HG02885 (cell line): ENCODE results near the gene ABCA8.

Experiments used
- ATAC-seq: cut with Tn5 transposase; IDR thresholded peaks from one replicate; pipeline ENCODE4 v1.9.1; 2021; ENCODE audit warnings: mild to moderate bottlenecking; ENCODE audit not compliant: unreplicated experiment, poor library complexity

The ABCA8 gene

DNA sequence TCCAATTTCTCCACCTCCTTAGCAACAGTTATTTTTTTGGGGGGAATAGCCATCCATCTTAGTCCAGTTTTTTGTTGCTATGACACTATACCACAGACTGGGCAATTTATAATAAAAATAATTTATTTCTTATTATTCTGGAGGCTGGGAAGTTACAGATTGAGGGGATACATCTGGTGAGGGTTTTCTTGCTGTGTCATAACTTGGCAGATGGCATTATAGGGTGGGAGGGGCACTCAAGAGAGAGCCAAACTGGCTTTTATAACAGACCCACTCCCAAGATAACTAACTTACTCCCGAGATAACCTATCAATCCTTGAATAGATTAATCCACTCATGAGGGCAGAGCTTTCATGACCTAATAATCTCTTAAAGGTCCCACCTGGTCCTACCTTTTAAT lies 84.2 kb downstream of the ABCA8 start:
- no peak for ATAC-seq

DNA sequence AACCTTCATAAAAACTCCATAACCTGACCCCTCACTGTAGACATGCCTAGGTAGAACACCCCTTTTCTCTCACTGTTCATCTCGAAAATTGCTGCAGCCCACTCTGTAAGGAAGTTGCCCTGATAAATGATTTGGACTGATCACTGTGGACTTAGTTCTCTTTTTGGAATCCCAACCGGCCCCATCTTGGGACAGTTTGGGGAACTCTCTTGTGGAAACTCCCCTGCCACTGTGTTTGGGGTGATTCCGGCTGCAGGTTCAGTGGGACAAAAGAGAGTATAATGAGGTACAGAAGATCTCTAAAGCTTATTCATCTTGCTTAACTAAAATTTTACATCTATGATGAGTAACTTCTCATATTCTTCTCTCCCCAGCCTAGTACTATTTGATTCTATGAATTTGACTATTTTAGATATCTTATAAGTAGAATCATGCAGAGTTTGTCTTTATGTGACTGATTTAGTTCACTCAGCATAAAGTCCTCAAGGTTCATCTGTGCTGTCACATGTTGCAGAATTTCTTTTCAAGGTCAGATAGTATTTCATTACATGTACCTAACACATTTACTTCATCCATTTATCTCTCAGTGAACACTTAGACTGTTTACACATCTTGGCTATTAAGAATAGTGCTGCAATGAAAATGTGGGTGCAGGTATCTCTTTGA lies 84.9 kb downstream of the ABCA8 start:
- no peak for ATAC-seq

DNA sequence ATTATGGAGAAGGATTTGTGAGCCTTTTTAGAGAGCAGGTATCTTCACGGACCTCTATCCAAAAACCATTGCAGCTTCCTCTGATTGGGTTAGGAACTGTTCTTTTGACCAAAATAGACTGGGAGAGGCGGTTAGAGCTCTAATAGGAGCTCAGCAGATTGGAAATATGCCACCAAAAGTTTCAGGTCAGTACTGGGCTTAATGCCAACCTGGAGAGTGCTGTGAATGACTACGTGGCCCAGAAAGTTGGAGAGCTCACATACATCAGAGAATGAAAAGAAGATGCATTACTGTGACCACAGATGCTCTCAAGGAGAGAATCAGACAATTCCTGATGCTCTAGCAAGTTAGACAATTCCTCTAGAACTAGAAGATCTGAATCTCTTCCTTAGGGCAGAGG lies 86.5 kb downstream of the ABCA8 start:
- no peak for ATAC-seq

DNA sequence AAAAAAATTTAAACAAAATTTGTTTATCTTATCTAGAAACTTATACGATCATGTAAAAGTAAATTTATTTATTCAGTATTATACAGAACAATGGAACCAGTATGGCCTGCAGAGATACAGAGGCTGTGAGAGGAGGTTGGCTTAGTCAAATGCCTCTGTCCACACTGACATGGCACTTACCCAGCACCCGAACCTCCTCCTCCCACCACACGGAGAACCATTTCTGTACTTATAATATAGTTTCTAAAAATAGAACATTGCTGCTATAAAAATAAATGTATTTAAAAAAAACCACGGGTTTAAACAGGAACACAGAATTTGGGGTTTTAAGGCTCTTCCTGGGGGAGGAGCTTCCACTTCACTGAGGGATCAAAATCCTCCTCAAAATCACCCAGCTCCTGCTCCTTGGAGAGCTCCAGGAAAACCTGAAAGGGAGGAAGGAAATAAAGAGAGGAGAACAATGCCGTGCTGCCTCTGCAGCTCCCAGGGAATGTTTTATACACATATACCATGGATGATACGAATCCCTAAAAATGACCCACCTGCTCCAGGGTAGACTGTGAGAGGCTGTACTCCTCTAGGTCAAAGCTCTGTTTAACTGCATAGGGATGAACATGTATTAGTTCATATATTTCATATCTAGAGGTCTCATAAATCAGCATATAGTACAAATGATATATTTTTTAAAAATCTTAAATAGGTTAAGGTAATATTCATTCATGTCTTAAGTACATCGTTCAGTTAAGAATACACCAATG lies 87.3 kb downstream of the ABCA8 start:
- ATAC-seq: no peak

DNA sequence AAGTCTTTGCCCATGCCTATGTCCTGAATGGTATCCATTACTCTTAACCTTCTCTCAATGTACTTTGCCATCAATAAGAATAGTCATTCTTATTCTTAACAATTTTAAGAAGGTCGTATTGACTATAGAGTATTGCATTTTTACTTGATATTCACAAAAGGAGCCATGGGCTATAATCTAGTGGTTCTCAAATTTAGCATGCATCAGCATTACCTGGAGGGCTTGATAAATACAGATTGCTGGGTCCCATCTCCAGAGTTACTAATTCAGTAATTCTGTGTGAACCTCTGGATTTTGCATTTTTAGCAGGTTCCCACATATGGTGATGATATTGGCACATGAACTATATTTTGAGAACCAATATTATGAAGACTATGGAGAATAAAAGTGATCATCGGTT lies 89.6 kb downstream of the ABCA8 start:
- no peak for ATAC-seq

DNA sequence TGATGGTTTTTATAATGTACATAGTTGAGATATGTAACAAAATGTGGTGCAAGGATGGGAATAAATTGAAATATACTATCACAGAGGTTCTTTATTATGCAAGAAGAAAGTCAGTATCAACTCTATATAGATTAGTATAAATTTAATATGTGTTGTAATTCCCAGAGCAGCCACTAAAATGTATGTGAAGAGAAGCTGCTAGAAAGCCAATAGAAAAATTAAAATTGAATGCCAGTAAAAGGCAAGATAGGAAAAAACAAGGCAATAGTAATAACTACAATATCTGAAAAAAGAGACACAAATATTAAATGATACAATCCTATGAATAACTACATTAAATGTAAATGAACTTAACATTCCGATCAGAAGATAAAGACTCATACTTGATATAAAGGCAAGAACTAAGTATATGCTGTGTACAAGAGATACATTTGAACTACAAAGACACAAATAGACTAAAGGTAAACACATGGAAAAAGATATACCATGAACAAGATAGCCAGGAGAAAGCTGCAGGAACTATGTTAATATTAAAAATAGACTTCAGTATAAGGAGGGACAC lies 92.0 kb downstream of the ABCA8 start:
- ATAC-seq: no peak

DNA sequence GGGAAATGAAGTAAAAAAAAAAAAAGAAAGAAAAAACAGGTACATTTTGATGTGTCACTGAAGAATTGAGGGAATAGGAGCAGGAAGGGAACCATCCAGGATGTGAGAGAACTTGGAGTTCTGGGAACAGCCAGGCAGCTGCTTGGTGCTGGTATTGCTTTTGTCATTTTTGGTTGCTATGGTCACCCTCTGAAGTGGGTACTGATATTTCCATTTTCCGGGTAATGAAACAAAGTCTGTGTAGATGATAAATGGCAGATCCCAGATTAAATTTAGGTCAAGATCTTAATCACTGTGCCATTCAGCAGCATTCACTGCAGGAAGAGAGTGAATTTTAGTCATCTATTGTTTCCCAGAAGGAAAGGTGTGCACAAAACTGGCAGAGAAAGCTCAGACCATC lies 93.6 kb downstream of the ABCA8 start:
- ATAC-seq: no peak

DNA sequence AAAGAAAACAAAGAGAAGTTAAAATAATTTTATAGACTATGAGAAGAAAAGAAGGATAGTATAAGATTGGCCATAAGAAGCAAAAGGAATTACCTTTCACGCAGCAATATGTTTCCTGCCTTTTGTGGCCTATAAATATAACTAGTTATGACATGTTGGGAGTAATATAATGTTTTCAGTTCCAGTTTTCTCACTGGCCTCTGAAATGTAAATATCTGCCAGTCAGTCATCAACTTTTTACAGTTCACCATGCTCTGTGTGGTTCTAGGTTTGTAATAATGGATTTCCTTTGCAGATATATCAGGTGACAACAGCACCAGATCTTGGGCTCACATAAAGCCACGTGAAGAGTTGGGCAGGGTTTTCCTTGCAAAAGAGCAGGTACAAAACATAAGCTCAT lies 94.3 kb downstream of the ABCA8 start:
- ATAC-seq: no peak

DNA sequence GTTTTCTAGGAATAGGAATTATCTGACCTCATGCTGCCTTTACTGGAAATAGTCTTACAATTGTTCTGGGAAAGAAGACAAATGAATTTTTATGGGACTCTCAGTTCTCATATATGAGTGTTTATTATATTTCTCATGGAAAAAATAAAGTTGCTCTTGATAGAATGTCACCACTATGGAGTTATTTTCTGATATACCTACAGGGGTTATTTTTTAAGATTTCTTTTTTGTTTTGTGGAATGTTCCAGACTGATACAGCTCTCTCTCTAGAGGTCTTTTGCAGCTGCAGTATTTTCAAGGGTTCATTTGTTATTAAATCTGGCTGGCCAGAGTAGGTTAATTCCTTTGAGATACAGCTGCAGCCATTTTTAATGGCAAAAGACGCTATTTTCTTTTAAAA lies 100.7 kb downstream of the ABCA8 start:
- ATAC-seq: no peak

DNA sequence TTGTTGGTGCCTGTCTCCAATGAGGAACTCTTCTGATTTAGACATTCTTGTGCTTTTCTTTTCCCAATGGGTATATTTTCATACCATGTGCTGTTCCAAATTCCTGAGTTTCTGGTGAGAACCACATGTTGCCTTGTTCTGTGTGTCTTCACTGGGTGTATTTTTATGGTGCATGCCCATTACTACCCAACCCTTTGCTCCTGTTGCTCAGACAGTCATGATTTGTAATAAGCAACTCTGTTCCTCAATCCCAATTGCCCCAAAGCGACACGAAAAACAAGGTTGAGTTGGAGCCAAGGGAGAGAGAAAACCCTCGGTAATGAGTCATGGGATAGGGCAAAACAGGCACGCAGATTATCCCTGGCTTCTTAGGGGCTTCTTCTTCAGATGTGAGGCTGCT lies 101.8 kb downstream of the ABCA8 start:
- no peak for ATAC-seq

DNA sequence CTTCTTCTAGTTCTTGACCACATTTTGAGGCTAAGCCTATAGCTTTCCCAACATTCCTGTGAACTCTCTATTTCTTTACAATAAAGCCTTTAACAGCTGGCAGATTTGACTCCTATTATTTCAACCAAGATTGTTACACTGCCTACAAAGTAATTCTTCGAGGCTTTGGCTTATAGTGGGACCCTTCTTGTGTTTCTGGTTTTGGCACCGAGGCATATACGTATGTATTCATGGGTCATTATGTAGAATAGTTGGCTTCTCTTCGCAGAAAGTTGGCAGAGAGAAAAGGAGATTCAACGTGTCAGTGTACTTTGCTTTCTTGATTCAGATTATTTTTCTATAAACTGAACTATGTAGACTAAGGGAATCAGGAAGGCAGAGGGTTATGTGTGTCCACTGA lies 102.2 kb downstream of the ABCA8 start:
- no peak for ATAC-seq

DNA sequence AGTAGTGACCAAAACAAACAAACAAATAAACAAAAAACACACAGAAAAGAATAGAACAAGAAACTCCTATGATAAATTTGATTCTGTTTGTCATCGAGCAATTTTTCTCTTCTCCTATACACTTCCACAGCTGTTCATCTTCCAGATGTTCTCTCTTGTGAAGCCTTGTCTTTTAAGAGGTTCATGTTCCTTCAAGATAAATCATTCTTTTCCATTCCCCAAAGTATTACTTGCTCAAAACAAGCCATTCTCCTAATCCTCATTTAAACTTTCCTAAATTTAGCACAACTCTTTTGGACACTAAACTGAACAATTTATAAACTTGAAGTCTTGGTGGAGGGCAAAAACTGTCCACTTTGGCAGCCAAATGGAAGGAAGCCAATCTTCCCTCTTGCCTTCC lies 103.3 kb downstream of the ABCA8 start:
- ATAC-seq: no peak

DNA sequence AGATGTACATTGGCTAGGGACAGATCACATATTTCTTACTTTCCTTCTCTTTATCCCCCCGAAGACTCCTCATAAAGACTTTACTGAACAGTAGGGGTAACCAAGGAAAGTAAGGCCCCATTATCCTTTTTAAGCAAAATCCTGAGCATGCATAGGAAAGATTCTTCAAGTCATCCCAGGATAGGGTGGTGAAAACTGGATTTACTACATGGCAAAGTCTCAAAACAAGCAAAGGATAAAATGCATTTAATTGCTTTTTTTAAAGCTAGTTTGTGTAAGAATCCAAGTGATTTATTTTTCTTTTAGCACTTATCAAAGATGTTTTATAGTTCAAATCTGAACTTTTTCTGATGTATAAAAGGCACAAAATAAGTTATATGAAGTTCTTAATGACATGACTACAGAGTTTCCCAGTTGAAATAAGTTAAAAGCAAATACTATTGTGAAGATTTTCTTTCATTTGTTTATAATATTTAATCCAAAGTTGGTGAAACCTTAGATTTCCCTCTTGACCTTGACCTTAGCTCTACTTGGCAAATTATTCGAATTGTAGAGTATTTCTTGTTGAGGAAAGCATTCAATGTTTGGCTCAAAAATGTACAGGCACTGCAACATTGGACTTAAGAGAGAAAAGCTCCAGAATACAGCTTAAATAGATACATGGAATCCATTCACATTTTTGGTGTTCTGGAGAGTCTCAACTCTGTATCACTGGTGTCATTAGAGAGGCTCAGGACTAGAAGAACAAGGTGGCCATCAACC lies 104.3 kb downstream of the ABCA8 start:
- ATAC-seq: no peak

DNA sequence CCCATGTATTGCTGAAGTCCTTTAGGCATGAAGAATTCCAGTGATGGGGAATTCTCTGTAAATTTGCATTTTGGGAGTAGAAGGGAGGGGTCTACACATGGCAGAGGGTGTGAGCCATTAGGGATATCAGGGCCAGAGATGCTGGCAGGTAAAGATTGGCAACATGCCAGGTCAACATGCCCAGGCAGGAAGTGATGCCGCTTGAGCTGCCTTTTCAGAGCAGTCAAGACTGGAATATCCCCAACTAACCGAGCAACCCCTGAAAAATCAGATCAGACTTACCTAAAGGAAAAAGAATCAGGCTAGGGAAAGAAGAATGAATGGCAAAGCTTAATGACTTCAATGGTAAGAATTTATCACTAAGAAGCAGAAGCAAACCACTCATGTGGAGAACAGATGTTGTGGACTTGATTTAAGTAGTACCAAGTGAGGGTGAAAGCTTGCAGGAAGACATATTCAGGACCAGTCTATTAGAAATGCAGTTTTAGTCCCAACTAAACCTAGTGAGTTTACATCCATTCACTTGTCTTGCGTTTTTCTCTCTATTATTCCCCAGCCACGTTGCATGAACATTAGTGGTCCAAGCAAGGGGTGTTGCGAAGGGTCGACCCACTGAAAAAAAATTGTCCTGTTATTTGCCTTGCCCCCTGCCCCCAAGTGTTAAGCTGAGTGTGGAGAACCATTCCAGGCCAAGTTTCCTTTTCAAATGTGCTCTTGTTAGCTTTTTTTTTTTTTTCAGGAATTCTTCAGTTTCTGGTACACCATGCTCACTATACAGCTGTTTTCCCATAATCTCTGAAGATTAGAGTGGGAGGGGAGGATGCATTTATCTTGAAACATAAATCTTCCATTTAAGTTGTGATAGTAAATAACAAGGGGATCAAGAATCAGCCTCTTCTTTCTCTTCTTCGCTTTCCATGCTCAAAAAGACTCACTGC lies 105.2 kb downstream of the ABCA8 start:
- ATAC-seq: no peak

DNA sequence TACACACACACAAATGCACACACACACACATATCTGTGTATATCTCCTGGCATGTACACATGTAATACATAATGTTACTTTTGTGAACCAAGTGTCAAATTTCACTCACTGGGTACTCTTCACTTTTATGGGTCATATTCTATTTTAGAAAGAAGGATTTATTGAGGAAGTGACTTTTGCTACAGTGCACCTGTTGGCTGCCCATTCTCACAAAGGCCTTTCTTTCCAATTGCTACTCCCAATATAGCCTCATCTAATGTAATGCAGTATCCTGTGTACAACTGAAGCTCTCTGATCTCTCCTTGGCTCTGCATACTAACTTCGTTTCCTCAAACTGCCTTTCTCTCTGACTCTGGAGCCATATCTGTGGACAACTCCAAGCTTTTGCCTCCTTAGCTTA lies 107.5 kb downstream of the ABCA8 start:
- no peak for ATAC-seq

DNA sequence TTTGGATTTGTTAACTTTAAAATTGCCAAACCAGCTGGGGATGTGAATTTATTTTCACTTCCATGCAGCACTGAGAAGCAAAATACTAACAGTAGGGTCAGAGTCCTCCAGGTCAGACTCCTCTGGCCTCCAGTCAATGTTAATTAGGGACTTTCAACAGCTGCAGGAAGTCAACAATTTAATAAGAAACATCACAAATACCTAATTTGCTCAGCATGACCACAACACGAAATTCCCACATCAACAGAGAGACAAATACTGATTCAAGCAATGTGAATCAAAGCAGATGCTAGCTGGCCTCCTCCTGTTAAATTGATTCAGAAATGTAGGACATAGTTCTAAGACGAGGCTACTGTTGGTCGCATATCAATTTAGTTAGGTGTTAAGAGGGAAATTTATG lies 111.7 kb downstream of the ABCA8 start:
- no peak for ATAC-seq

DNA sequence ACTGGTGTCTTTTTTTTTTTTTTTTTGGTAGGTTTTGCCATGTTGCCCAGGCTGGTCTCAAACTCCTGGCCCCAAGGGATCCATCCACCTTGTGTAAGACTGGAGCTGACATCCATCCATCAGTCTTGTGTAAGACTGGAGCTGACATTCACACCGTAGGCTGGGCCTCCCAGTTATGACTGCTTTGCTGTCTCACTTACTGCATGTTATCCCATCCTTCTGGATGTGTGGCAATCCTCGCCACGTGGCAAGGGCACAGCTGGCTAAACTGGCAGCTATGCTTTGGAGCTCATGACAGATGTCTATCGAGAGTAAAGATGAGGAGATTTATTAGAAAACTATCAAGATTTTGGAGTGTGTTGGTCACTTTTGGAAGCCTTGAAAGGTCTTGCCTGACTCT lies 115.1 kb downstream of the ABCA8 start:
- ATAC-seq: no peak

DNA sequence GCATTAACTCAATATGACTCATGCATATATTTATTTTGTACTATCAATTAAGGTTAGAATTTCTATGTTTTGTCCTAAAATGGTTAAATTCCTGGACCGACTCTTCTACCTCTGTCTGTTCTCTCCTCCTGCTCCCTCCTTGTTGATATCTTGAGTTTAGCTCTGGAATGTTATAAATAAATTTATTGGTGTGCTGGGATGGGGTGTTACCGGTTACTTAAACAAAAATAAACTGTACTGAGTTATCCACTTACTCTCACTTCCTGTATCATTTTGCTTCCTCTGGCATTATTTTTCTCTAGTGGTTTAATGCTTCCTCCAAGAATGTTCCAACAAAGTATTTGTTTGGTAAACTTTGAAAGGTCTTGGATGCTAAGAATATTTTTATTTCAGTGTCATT lies 120.1 kb downstream of the ABCA8 start:
- ATAC-seq: no peak

DNA sequence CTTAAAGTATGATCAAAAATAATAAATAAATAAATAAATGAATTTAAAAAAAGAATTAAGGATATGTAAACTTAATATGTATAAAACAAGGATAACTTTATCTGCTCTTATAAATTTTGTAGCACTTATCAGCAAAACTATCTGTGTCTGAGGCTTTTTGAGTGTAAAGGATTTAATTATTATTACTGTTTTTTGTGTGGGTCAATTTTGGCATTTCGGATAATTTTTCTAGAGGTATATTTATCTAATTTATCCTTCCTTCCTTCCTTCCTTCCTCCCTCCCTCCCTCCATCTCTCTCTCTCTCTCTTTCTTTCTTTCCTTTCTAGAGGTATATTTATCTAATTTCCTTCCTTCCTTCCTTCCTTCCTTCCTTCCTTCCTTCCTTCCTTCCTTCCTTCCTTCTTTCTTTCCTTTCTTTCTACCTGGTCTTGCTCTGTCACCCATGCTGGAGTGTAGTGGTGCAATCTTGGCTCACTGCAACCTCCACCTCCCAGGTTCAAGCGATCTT lies 120.8 kb downstream of the ABCA8 start:
- ATAC-seq: no peak
